Measurements from ENCODE around the gene LRP4. TPM values are rescaled to one million over a fixed set of nuclear protein-coding genes. Genes with fewer than 3 reads are reported as not detected.

The LRP4 gene
- total RNA-seq, 1 experiment from 2014 or later = 11.6 TPM

DNA sequence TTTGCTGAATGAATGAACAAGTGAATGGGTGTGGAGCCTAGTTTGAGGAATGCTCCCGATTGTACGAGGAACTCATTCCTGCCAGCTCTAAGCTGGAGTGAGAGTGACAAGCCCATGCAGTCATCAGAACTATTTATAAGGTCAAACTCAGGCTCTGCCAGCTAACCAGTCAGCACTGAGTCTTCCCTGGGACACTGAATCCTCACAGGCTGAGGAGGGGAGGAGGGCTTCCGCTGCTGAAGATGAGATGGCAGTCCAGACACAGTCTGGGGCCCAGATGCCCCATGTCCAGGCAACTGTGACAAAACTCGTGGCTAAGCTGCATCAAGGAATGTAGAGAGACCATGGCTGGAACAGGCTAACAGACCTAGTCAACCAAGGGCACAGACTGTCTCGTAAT, 4.0 kb downstream of the LRP4 start:
- H3K18ac ChIP-seq (ENCODE audit: insufficient read length, low read depth, low read length) = no peak overlapping the region
- no peak overlapping the region for H2BK120ac ChIP-seq (ENCODE audit: low read depth, low read length, poor library complexity, severe bottlenecking)
- DNase-seq = no peak
- H4K8ac ChIP-seq (replicated peaks; ENCODE audit: insufficient read length, low read depth, low read length) = no peak overlapping the region
- no peaks in the 10 kb centered on the region for H4K20me1 ChIP-seq (ENCODE audit: control insufficient read depth, insufficient read depth, insufficient read length)
- H2AFZ ChIP-seq (ENCODE audit: low read length) = no peak overlapping the region
- H3T11ph ChIP-seq (ENCODE audit: low read length) = no peak overlapping the region
- H3K4me2 ChIP-seq (ENCODE audit: insufficient read depth, insufficient read length, low read length) = peak overlapping the region; percentile 75
- H3K4ac ChIP-seq (ENCODE audit: low read depth, low read length) = no peak overlapping the region
- Mint-ChIP-seq H3K27me3 (ENCODE audit: low read depth) (peaks cover 38% of the 10 kb centered on the region), H3K9me3 (no peaks in the 10 kb centered on the region; a peak in 1 of 5 replicates), H3K36me3 (ENCODE audit: insufficient read depth in 1 of 3, low read depth in 3 of 3) (peaks cover 2 to 4% (median 4%) of the 10 kb centered on the region in 3 experiments; a peak in 4 of 7 replicates), H3K4me1 (peaks cover 66 to 68% of the 10 kb centered on the region in 2 experiments), H3K4me3 (peak overlapping the region in 1 of 2 experiments; percentile 67; a peak in 4 of 5 replicates), H3K27ac (peak overlapping the region in 1 of 3 experiments; percentile 95; a peak in 1 of 7 replicates)
- H3K56ac ChIP-seq (ENCODE audit: insufficient read length, low read depth, low read length) = no peak overlapping the region
- H2BK20ac ChIP-seq (ENCODE audit: low read depth, low read length, poor library complexity, severe bottlenecking) = no peak overlapping the region
- no peak overlapping the region for H4K5ac ChIP-seq (ENCODE audit: insufficient read length, low read depth, low read length)
- peak overlapping the region; percentile 40 for H3K9ac ChIP-seq (ENCODE audit: extremely low read depth, insufficient read length, low read length)
- H2AK5ac ChIP-seq (ENCODE audit: insufficient read length, low read length) = no peak overlapping the region
- no peaks in the 10 kb centered on the region; the same call in 1 of the 2 replicates for H3K27me3 ChIP-seq (ENCODE audit: insufficient read depth, low read length)
- WGBS (ENCODE audit: extremely low coverage, insufficient read length, low lambda C conversion rate) = no CpG with 5 or more reads among the region's 5 CpGs
- no peak overlapping the region for H4K91ac ChIP-seq (ENCODE audit: insufficient read length, low read depth, low read length)
- H3K4me1 ChIP-seq (ENCODE audit: insufficient read depth, low read length) = peaks cover 8% of the 10 kb centered on the region; the same call in 1 of the 2 replicates
- no peak overlapping the region for H2BK12ac ChIP-seq (ENCODE audit: insufficient read length, low read depth, low read length)
- H3K23ac ChIP-seq (ENCODE audit: insufficient read length, low read depth, low read length) = no peak overlapping the region
- no peaks in the 10 kb centered on the region for H3K9me3 ChIP-seq (ENCODE audit: control insufficient read depth, low read depth, low read length)
- no peak overlapping the region for H2BK15ac ChIP-seq (ENCODE audit: low read depth, low read length)
- no peak for TF ChIP-seq CTCF (conservative IDR thresholded peaks at IDR 0.05)
- no peak overlapping the region for H3K14ac ChIP-seq (ENCODE audit: insufficient read depth, low read length)
- peaks cover 3% of the 10 kb centered on the region; the same call in 1 of the 2 replicates for H3K79me2 ChIP-seq (ENCODE audit: insufficient read depth, low read length)
- peaks cover 24% of the 10 kb centered on the region for H3K23me2 ChIP-seq (ENCODE audit: insufficient read length, low read depth, low read length, poor library complexity, severe bottlenecking)
- no peaks in the 10 kb centered on the region for H3K79me1 ChIP-seq (ENCODE audit: insufficient read depth, low read depth, low read length, poor library complexity, severe bottlenecking)
- H2BK5ac ChIP-seq (ENCODE audit: insufficient read length, low read length) = no peak overlapping the region
- H3K27ac ChIP-seq (ENCODE audit: insufficient read length, low read depth, low read length) = no peak overlapping the region
